AG04450 (cell line): ENCODE data around the gene RETREG2. TPM values are rescaled to one million over a fixed set of nuclear protein-coding genes. Genes with fewer than 3 reads are reported as not detected.

Source experiments
- CTCF ChIA-PET: fragments of 300-600, 350-600 bp; formaldehyde crosslinking; extraction: SDS; loops from one replicate; lab custom pipeline; 2022; ENCODE audit warnings: antibody characterized with exemption, inconsistent platforms; lab: Charles Lee
- POLR2A ChIA-PET: fragments of 350-600 bp; formaldehyde crosslinking; extraction: SDS; loops from one replicate; lab custom pipeline; 2021; ENCODE audit warnings: antibody characterized with exemption, inconsistent platforms; lab: Yijun Ruan, JAX
- DNase-seq: peaks from one replicate; pipeline ENCODE4 v3.0.0-alpha.2; 2011; ENCODE audit warnings: low read depth, low spot score
- H3K27ac ChIP-seq: one replicate; pipeline ENCODE4 v1.5.1; 2012; ENCODE audit warnings: low read depth, low read length, control low read depth
- H3K27me3 ChIP-seq: one replicate; pipeline ENCODE4 v1.6.0; 2012; ENCODE audit warnings: low read length; ENCODE audit not compliant: control insufficient read depth, insufficient read depth
- H3K4me3 ChIP-seq: 2 replicates; pipeline ENCODE4 v1.5.1; 2011; ENCODE audit warnings: mild to moderate bottlenecking, low read depth, low read length, control low read depth
- H3K9me3 ChIP-seq: 2 replicates; pipeline ENCODE4 v1.5.1; 2012; ENCODE audit warnings: low read length; ENCODE audit not compliant: control insufficient read depth, insufficient read depth
- polyA plus RNA-seq: library from polyadenylated mRNA; depleted of rRNA; stranded (reverse); fragments of >200 nt; gene quantifications from 2 replicates; pipeline ENCODE4 v1.2.3, GENCODE V29; 2011
- TF ChIP-seq, protein P1 (sequence below): IDR thresholded peaks from 2 replicates; pipeline ENCODE4 v1.5.1; 2011; ENCODE audit warnings: low read depth, low read length, control low read depth, inconsistent platforms

The RETREG2 gene
- polyA plus RNA-seq, 1 experiment = 71.7 TPM

DNA sequence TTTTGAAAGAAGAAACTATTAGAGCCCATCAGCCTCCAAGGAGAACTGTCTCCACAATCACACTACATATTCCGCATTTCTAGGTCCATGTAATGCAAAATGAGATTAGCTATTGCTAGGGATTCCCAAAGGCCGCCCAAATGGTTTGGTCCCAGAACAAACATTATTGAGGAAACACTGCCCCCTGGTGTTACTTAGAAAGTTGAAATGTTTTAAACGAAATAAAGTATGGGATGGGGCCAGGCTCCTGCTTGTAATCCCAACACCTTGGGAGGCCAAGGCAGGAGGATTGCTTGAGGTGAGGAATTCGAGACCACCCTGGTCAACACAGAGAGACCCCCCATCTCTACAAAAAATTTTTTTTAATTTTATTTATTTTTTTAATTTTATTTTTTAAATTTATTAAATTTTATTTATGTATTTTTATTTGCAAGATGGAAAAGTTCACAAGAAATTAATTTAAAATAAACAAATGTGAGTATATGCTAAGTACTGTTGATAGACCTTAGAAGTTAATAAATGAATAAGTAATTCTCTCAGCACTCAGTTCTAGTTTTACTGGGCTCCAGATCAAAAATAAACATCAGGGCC lies 22.9 kb upstream of the RETREG2 start:
- no peak overlapping the region for H3K4me3 ChIP-seq
- TF ChIP-seq, protein P1, sequence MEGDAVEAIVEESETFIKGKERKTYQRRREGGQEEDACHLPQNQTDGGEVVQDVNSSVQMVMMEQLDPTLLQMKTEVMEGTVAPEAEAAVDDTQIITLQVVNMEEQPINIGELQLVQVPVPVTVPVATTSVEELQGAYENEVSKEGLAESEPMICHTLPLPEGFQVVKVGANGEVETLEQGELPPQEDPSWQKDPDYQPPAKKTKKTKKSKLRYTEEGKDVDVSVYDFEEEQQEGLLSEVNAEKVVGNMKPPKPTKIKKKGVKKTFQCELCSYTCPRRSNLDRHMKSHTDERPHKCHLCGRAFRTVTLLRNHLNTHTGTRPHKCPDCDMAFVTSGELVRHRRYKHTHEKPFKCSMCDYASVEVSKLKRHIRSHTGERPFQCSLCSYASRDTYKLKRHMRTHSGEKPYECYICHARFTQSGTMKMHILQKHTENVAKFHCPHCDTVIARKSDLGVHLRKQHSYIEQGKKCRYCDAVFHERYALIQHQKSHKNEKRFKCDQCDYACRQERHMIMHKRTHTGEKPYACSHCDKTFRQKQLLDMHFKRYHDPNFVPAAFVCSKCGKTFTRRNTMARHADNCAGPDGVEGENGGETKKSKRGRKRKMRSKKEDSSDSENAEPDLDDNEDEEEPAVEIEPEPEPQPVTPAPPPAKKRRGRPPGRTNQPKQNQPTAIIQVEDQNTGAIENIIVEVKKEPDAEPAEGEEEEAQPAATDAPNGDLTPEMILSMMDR = peak; percentile 58
- no peak overlapping the region for H3K27ac ChIP-seq
- ChIA-PET CTCF (interaction anchor here (0.6 to 13.1 kb wide), 43 partner anchors 9 to 280 kb away, joined by 3 to 250 read pairs (median 5); partner anchors contain the start of genes CFAP65, CRYBA2 and IHH), POLR2A (interaction anchor here (1.0 kb wide), 1 partner anchor 35 kb away, joined by 4 read pairs; no protein-coding TSS in a partner anchor)
- peak; percentile 34 for DNase-seq
- no peaks in the 10 kb centered on the region for H3K27me3 ChIP-seq
- H3K9me3 ChIP-seq = no peaks in the 10 kb centered on the region

DNA sequence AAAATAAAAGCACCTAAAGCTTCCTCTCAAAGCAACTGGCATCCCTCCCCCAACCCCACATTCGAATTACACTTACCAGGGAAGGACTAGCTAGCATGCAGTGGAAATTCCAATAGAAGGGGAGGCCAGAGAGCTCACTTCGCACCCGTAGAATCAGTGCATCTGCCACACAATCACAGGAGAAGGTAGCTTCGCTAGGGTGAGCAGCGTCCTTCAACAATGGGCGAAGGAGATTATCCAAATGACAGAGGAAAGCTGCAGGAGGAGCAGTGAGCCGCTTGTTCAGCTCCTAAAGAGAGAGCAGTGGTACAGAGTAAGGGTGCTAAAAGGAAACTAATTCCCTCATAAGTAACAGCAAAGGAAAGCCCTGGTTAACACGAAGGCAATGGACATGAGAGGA lies 20.7 kb upstream of the RETREG2 start:
- TF ChIP-seq, protein P1 = no peak
- POLR2A ChIA-PET = no interaction called here
- no peak for DNase-seq
- Histone ChIP-seq H3K27ac (no peak overlapping the region), H3K9me3 (no peaks in the 10 kb centered on the region), H3K27me3 (no peaks in the 10 kb centered on the region), H3K4me3 (no peak overlapping the region)
- CTCF ChIA-PET = interaction anchor here (0.9 to 13.1 kb wide), 10 partner anchors 10 to 281 kb away, joined by 3 to 250 read pairs (median 8); partner anchors contain the start of gene IHH

DNA sequence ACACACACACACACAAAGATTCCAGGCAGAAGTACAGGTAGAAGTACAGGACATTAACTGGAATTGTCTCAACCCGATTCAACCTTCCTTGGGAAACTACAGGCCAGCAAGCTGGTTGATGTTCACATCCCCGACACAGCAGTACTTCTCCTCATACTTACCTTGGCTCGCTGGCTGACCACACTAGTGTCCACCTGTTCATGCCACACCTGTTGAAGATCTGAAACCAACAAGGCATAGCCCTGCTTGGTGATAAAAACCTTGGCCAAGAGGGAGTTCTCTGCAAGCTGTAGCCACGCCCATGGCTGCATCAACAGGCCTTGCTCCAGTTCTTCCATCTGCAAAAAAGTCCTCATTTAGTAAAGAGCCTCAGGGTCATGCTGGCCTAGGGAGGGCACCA lies 20.1 kb upstream of the RETREG2 start:
- CTCF ChIA-PET = interaction anchor here (0.7 to 13.1 kb wide), 9 partner anchors 10 to 195 kb away, joined by 3 to 250 read pairs (median 12); partner anchors contain the start of gene IHH
- Histone ChIP-seq H3K27ac (no peak overlapping the region), H3K4me3 (no peak overlapping the region), H3K27me3 (no peaks in the 10 kb centered on the region), H3K9me3 (no peaks in the 10 kb centered on the region)
- TF ChIP-seq, protein P1 = no peak
- POLR2A ChIA-PET = interaction anchor here (0.6 to 1.0 kb wide), 3 partner anchors 18 to 250 kb away, joined by 3 to 8 read pairs (median 7); partner anchors contain the start of gene CNPPD1
- DNase-seq = no peak

DNA sequence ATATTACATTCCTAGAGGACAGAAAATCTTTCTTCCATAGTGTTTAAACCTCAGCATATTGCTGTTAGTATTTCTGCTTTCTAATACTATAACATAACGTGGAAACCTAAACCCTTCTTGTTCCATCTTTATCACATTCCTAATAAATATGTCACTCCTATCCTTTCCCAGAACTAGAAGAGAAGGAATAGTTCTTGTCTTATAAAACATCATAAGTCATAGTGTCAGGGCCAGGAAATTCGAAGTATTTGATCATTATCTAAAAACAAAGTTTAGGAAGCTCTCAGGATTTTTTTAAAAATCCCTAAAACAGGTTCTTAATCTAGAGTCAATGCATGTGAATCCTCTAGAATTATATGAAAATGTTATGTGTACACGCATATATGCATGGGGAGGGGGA lies 19.5 kb upstream of the RETREG2 start:
- DNase-seq = no peak
- CTCF ChIA-PET = interaction anchor here (0.7 to 13.1 kb wide), 23 partner anchors 9 to 372 kb away, joined by 3 to 250 read pairs (median 6); partner anchors contain the start of genes ANKZF1, ATG9A, IHH and SLC23A3
- Histone ChIP-seq H3K27me3 (no peaks in the 10 kb centered on the region), H3K27ac (no peak overlapping the region), H3K4me3 (no peak overlapping the region), H3K9me3 (no peaks in the 10 kb centered on the region)
- POLR2A ChIA-PET = interaction anchor here (0.6 to 1.0 kb wide), 3 partner anchors 18 to 95 kb away, joined by 3 to 8 read pairs (median 3); partner anchors contain the start of genes CNPPD1 and TUBA4A
- TF ChIP-seq, protein P1 = no peak

DNA sequence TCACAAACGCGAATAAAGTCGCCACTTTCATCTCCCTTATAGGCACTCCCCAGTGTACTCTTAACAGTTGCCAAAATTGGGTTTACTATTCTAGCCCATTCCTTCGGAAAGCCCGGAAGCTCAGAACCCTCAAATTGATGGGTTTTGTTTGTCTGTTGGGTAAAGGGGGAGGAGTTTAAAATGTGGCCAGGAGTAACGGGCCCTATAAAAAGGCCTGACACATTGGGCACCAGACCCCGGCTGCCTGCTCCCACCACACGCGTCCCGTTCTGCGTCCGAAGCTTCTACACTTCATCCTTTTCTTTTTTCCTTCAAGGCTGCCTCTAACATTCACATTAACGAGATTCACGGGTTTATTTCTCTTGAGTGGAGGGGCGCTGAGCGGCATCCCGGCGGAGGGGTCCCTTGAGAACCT lies 18.3 kb upstream of the RETREG2 start:
- Histone ChIP-seq H3K4me3 (peak overlapping the region; percentile 89), H3K9me3 (no peaks in the 10 kb centered on the region), H3K27me3 (no peaks in the 10 kb centered on the region), H3K27ac (no peak overlapping the region)
- DNase-seq = no peak
- TF ChIP-seq, protein P1 = no peak
- CTCF ChIA-PET = interaction anchor here (0.6 to 13.1 kb wide), 48 partner anchors 9 to 809 kb away, joined by 3 to 250 read pairs (median 4); partner anchors contain the start of genes ANKZF1, ATG9A, CNPPD1 and DNAJB2
- POLR2A ChIA-PET = no interaction called here
